K562 (cell line): ENCODE results near the gene WDFY2. TPM values are rescaled to one million over a fixed set of nuclear protein-coding genes. Genes with fewer than 3 reads are reported as not detected.

ENCODE experiments used
- ATAC-seq: fragments of 200-7000 bp; cut with Tn5 transposase; 3 replicates; pipeline ENCODE4 v1.9.1; 2020; ENCODE audit warnings: moderate library complexity
- BruUV-seq: library from RNA; stranded (reverse); fragments of 400-500 nt; replicated peaks from 2 replicates; lab custom pipeline; 2021; lab: Mats Ljungman, UMichigan
- CTCF ChIA-PET: fragments of 300-600 bp; formaldehyde crosslinking; extraction: SDS; loops from one replicate; lab custom pipeline; 2021; ENCODE audit warnings: low intra/inter-chr PET ratio; lab: Yijun Ruan, JAX
- POLR2A ChIA-PET: fragments of 300-600, 350-650 bp; sonication (Branson Sonifier 250); formaldehyde crosslinking; extraction: SDS; loops from one replicate; lab custom pipeline; 2021; ENCODE audit warnings: antibody characterized with exemption, inconsistent platforms; lab: Yijun Ruan, JAX
- DNase-seq, 4 experiments: peaks; one replicate each; pipeline versions ENCODE4 v3.0.0 to v3.0.0-alpha.2; 2011 to 2018; ENCODE audit warnings: low spot score in 3 of 4, mixed read lengths in 3 of 4; ENCODE audit errors: extremely low read depth in 1 of 4
- FAIRE-seq: peaks from 2 replicates; lab custom pipeline; 2011; peaks lifted over from hg19 to GRCh38; lab: Jason Lieb, UNC
- H2AFZ ChIP-seq: 2 replicates; pipeline ENCODE4 v1.6.0; 2011; ENCODE audit warnings: low read depth, low read length, control low read depth, inconsistent platforms
- H3K27ac ChIP-seq: fragments of 200-600 bp; 3 replicates; pipeline ENCODE4 v1.8.0; 2011; ENCODE audit warnings: low read depth, mild to moderate bottlenecking, control low read depth, inconsistent platforms, low read length, moderate library complexity, mixed read lengths; ENCODE audit errors: extremely low read depth
- H3K27me3 ChIP-seq, 2 experiments: fragments of 300-600 bp in 1 of 2; 2 replicates in 1 of 2; 3 replicates in 1 of 2; pipeline versions ENCODE4 v1.6.0 to v1.8.0; 2011; ENCODE audit warnings: inconsistent platforms in 2 of 2, low read length in 2 of 2, mild to moderate bottlenecking in 1 of 2, mixed read lengths in 1 of 2, moderate library complexity in 1 of 2; ENCODE audit not compliant: control insufficient read depth in 2 of 2, insufficient read depth in 2 of 2
- H3K36me3 ChIP-seq: fragments of 300-600 bp; 3 replicates; pipeline ENCODE4 v1.8.0; 2011; ENCODE audit warnings: mild to moderate bottlenecking, low read length, inconsistent platforms; ENCODE audit not compliant: control insufficient read depth, insufficient read depth
- H3K4me1 ChIP-seq, 2 experiments: fragments of 200-600 bp in 1 of 2; replicated peaks in 1 of 2; 2 replicates in 1 of 2; 3 replicates in 1 of 2; pipeline versions ENCODE4 v1.5.1 to v1.8.0; 2011; ENCODE audit warnings: inconsistent platforms in 2 of 2, low read length in 2 of 2, mild to moderate bottlenecking in 1 of 2, mixed read lengths in 1 of 2, moderate library complexity in 1 of 2; ENCODE audit not compliant: control insufficient read depth in 2 of 2, insufficient read depth in 2 of 2
- H3K4me2 ChIP-seq: 2 replicates; pipeline ENCODE4 v1.6.1; 2011; ENCODE audit warnings: low read length, control low read depth, inconsistent platforms, mixed read lengths; ENCODE audit not compliant: insufficient read depth
- H3K4me3 ChIP-seq: fragments of 200-600 bp; sonication (generic), shearing (Covaris generic); 2 replicates; pipeline ENCODE4 v1.5.1; 2016; ENCODE audit warnings: control low read depth, inconsistent platforms
- H3K79me2 ChIP-seq: fragments of 200-600 bp; 3 replicates; pipeline ENCODE4 v1.8.0; 2011; ENCODE audit warnings: low read length, inconsistent platforms; ENCODE audit not compliant: control insufficient read depth, insufficient read depth
- H3K9ac ChIP-seq, 2 experiments: 2 replicates each; pipeline versions ENCODE4 v1.6.0 to v1.6.1; 2011; ENCODE audit warnings: low read depth in 2 of 2, low read length in 2 of 2, control low read depth in 1 of 2, inconsistent platforms in 1 of 2, mild to moderate bottlenecking in 1 of 2, mixed read lengths in 1 of 2; ENCODE audit not compliant: insufficient read depth in 1 of 2
- H3K9me1 ChIP-seq: one replicate; pipeline ENCODE4 v1.6.0; 2011; ENCODE audit warnings: inconsistent platforms, mild to moderate bottlenecking, low read length, moderate library complexity; ENCODE audit not compliant: control insufficient read depth, insufficient read depth
- H3K9me3 ChIP-seq: replicated peaks from 2 replicates; pipeline ENCODE4 v1.5.1; 2011; ENCODE audit warnings: low read depth, low read length, inconsistent platforms; ENCODE audit not compliant: control insufficient read depth, insufficient read depth
- H4K20me1 ChIP-seq: replicated peaks from 2 replicates; pipeline ENCODE4 v1.6.1; 2011; ENCODE audit warnings: low read length, inconsistent platforms, mixed read lengths; ENCODE audit not compliant: control insufficient read depth, insufficient read depth
- HDAC2 ChIP-seq: fragments of 450-650 bp; IDR thresholded peaks from 2 replicates; pipeline ENCODE4 v1.6.1; 2016; ENCODE audit warnings: mild to moderate bottlenecking
- IRF9 ChIP-seq: fragments of 450-650 bp; IDR thresholded peaks from 2 replicates; pipeline ENCODE4 v1.6.1; 2016; ENCODE audit warnings: missing biosample characterization, missing genetic modification characterization
- NR0B1 ChIP-seq: fragments of 450-650 bp; IDR thresholded peaks from one replicate; pipeline ENCODE4 v1.6.1; 2018; ENCODE audit warnings: mild to moderate bottlenecking, moderate library complexity; ENCODE audit not compliant: partially characterized antibody
- ZBTB11 ChIP-seq, 3 experiments: fragments of 200-800 bp in 1 of 3; fragments of 250-450 bp in 1 of 3; fragments of 450-650 bp in 1 of 3; sonication (Bioruptor Pico) in 1 of 3; sonication (Bioruptor generic) in 1 of 3; formaldehyde crosslinking in 1 of 3; IDR thresholded peaks; 2 replicates each; pipeline versions ENCODE4 v1.6.1 to v1.8.0; 2016 to 2022; ENCODE audit warnings: mild to moderate bottlenecking in 2 of 3, missing genetic modification characterization in 2 of 3, missing compliant biosample characterization in 1 of 3, moderate library complexity in 1 of 3
- ZNF318 ChIP-seq, 2 experiments: fragments of 450-650 bp; IDR thresholded peaks; 2 replicates each; pipeline ENCODE4 v1.6.1; 2016; ENCODE audit warnings: mild to moderate bottlenecking in 2 of 2, borderline replicate concordance in 1 of 2, low read depth in 1 of 2, moderate library complexity in 1 of 2
- WGBS: fragments of 100-300 bp; shearing (Covaris generic); methylation state at CpG from one replicate; pipeline ENCODE4 v1.1.6; 2016; ENCODE audit warnings: low coverage, mixed read lengths; ENCODE audit not compliant: insufficient coverage; ENCODE audit errors: missing lambda C conversion rate; 5-methylcytosine and 5-hydroxymethylcytosine counted together
- in situ Hi-C: fragments of 300-500 bp; cut with MboI; formaldehyde crosslinking; loops from 4 replicates; pipeline ENCODE4 v1.15.0; 2018; ENCODE audit warnings: inconsistent platforms, mixed read lengths
- intact Hi-C: fragments of 100-400 bp; cut with micrococcal nuclease; formaldehyde crosslinking; loops from 2 replicates; pipeline ENCODE4 v1.14.2; 2022
- polyA plus RNA-seq, 8 experiments: library from polyadenylated mRNA; depleted of rRNA in 4 of 8; stranded (reverse) in 5 of 8; unstranded in 3 of 8; fragments of >200 nt; fragmentation: Nextera tagmentation in 2 of 8; fragmentation: Illumina TruSeq in 1 of 8; extraction: Ambion mirVana in 2 of 8; extraction: Trizol in 1 of 8; gene quantifications; 2 replicates each; pipeline versions ENCODE4 v1.2.1 to v1.2.3, GENCODE V29; 2011 to 2014; ENCODE audit warnings: inconsistent platforms in 1 of 8, missing spikeins in 1 of 8
- total RNA-seq, 7 experiments: library from RNA; depleted of rRNA in 6 of 7; stranded (reverse); fragments of >200 nt in 6 of 7; fragmentation: Illumina TruSeq in 2 of 7; extraction: Trizol in 2 of 7; gene quantifications; 2 replicates each; pipeline versions ENCODE4 v1.2.1 to v1.2.3, GENCODE V29; 2011 to 2021; ENCODE audit warnings: low replicate concordance in 1 of 7

Gene WDFY2
- total and polyA plus RNA-seq, 9 of the 15 experiments (the other 6 are each of a cell fraction or from before 2014, with no cell fraction given) = 0.66 to 6.4 (median 4.4) TPM

- Histone ChIP-seq H3K27ac (no peak overlapping the region), H3K4me2 (no peak overlapping the region), H3K4me3 (no peak overlapping the region), H3K79me2 (no peaks in the 10 kb centered on the region), H3K36me3 (peaks cover 17% of the 10 kb centered on the region; the same call in 2 of the 3 replicates), H2AFZ (no peak overlapping the region), H3K9ac (no peak overlapping the region), H3K9me3 (no peaks in the 10 kb centered on the region), H3K27me3 (no peaks in the 10 kb centered on the region), H3K4me1 (no peaks in the 10 kb centered on the region), H4K20me1 (no peaks in the 10 kb centered on the region), H3K9me1 (no peaks in the 10 kb centered on the region)
- ATAC-seq = no peak
- WGBS = 75% methylated on average over 1 of the region's 2 CpGs
- no peak for FAIRE-seq
- in situ Hi-C loops (no loop called here), intact Hi-C loops (loop anchor here (10.0 kb wide), 1 partner anchor 172 kb away; the partner anchor contains the start of gene WDFY2)
- ChIA-PET POLR2A (no interaction called here), CTCF (no interaction called here)
- BruUV-seq = no TSS peak
- TF ChIP-seq NR0B1 (no peak), IRF9 (tag) (no peak), ZBTB11 (CRISPR knock-in tag; IDR thresholded peaks at IDR 0.05) (no peak), ZNF318 (IDR thresholded peaks at IDR 0.05; ENCODE audit: borderline replicate concordance in 1 of 2, low read depth in 1 of 2) (no peak), HDAC2 (no peak)
- no peak for DNase-seq
Measured at GRCh38 chr13:51756651-51757050, 172.4 kb downstream of the WDFY2 start.
